GM19025 (cell line): Measurements from ENCODE around the gene FBXL15.

ENCODE experiments used
- ATAC-seq: cut with Tn5 transposase; IDR thresholded peaks from one replicate; pipeline ENCODE4 v1.9.1; 2021; ENCODE audit warnings: mild to moderate bottlenecking, low read depth, moderate library complexity; ENCODE audit not compliant: unreplicated experiment

The FBXL15 gene

GRCh38 chr10:102424916-102425315, 4.3 kb downstream of the FBXL15 start:
- ATAC-seq: no peak

- no peak for ATAC-seq
Measured at GRCh38 chr10:102425444-102425843, 4.8 kb downstream of the FBXL15 start.

- ATAC-seq: no peak
Measured at GRCh38 chr10:102426803-102427287, 6.2 kb downstream of the FBXL15 start.

GRCh38 chr10:102429468-102429867, 8.8 kb downstream of the FBXL15 start:
- no peak for ATAC-seq

GRCh38 chr10:102431452-102432124, 11.0 kb downstream of the FBXL15 start:
- no peak for ATAC-seq

- ATAC-seq: peak; percentile 85
Measured at GRCh38 chr10:102432162-102432950, 11.7 kb downstream of the FBXL15 start, which contains the start of gene CUEDC2. CUEDC2 (minus strand) TSS chr10:102432574; CDS start chr10:102425188, 7,386 bp downstream.

GRCh38 chr10:102433619-102434046, 13.0 kb downstream of the FBXL15 start:
- no peak for ATAC-seq

GRCh38 chr10:102434394-102435132, 13.9 kb downstream of the FBXL15 start:
- ATAC-seq: no peak

GRCh38 chr10:102435133-102435497, 14.5 kb downstream of the FBXL15 start:
- no peak for ATAC-seq

- ATAC-seq: no peak
Measured at GRCh38 chr10:102435529-102436233, 15.0 kb downstream of the FBXL15 start.

GRCh38 chr10:102436312-102436711, 15.7 kb downstream of the FBXL15 start:
- ATAC-seq: no peak

- no peak for ATAC-seq
Measured at GRCh38 chr10:102437515-102437914, 16.9 kb downstream of the FBXL15 start.

GRCh38 chr10:102438374-102438773, 17.7 kb downstream of the FBXL15 start:
- ATAC-seq: no peak

- no peak for ATAC-seq
Measured at GRCh38 chr10:102444851-102445250, 24.2 kb downstream of the FBXL15 start.

GRCh38 chr10:102449321-102450123, 28.9 kb downstream of the FBXL15 start:
- ATAC-seq: peak; percentile 33

- peak; percentile 3 for ATAC-seq
Measured at GRCh38 chr10:102450124-102450373, 29.4 kb downstream of the FBXL15 start.

GRCh38 chr10:102450374-102451104, 29.9 kb downstream of the FBXL15 start:
- peak; percentile 82 for ATAC-seq

GRCh38 chr10:102451105-102451969, 30.7 kb downstream of the FBXL15 start, which contains the start of gene C10orf95:
C10orf95 (minus strand) TSS chr10:102451543; CDS start chr10:102451093, 450 bp downstream.
- ATAC-seq: no peak
